NCI-H510A treated with DMSO at 0.1 percent for 48 hours (cell line): ENCODE measurements around the gene CCNK.
A peak's percentile ranks its signal among the peaks of the same experiment; 100 is the strongest.

ENCODE experiments used
- DNase-seq: peaks from one replicate; lab custom pipeline; 2025; lab: John Stamatoyannopoulos, UW

The CCNK gene

GRCh38 chr14:99519931-99520421 is 38.8 kb downstream of the CCNK start:
- no peak for DNase-seq

DNA sequence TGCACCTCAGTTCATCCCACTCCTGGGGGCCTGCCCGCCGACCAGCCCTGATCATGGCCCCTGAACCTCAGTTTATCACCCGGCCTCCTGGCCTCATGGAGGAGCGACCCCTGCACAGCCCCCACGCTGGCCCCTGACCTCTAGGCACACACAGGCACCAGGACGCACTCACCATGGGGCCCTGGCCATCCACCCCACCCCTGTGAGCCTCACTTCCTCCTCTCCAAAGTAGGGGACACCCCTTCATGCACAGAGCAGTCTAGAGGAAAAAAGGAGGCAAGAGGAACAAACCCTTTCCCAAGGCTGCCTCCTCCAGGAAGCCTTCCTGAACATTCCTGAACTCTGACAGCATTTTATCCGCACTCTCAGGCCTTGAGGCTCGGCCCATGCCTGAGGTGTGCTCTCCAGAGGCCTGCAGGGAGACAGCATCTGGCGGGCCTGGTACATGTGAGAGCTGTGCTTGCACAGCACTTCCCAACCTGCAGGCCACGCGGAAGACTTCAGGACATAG is 39.4 kb downstream of the CCNK start:
- no peak for DNase-seq

- no peak for DNase-seq
Measured at GRCh38 chr14:99521176-99522024, 40.2 kb downstream of the CCNK start.

DNA sequence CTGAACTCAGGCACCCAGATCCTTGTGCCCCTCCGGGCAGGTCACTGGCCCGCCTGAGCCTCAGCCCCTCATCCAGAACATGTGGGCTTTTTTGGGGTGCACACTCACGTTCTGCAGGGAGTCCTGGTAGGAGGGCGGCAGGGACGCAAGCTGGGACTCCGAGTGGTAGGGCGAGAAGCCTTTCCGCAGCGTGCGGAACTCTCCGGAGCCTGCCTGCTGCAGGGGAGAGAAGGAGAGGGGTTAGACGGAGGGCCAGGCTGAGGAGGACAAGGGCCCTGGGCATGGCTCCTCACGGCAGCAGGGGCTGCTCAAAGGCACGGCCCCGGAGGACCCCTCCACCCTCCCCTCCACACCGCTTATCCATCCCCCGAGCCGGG is 40.8 kb downstream of the CCNK start:
- DNase-seq: no peak

- peak; percentile 8 for DNase-seq
Measured at GRCh38 chr14:99522457-99522891, 41.3 kb downstream of the CCNK start.

- no peak for DNase-seq
Measured at GRCh38 chr14:99522934-99523703, 41.9 kb downstream of the CCNK start.

- no peak for DNase-seq
Measured at GRCh38 chr14:99523704-99524055, 42.5 kb downstream of the CCNK start.

DNA sequence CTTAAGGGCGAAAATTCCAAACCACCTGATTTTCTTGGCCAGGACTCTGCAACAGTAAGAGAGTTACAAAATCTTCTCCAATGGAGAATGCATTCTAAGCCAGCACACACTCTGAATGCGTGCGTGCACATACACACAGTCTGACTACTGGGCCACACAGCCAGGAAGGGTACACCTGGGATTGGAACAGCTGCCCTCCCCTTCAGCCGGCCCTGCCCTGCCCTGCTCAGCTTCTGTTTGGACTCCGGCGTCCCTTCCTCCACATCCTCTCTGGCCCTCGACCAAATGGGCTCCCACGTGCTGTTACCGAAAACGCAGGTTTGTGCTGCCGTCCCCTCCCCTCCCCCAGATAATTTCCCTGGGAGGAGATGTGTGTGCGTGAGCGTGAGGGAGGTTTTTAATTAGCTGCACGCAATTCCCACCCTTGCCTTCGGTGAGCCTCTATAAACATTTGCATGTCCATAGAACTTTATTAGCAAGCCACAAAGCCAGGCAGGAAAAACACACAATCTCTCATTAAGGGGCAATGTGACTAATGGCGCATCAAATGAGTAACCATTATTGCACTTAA is 43.0 kb downstream of the CCNK start:
- DNase-seq: no peak

DNA sequence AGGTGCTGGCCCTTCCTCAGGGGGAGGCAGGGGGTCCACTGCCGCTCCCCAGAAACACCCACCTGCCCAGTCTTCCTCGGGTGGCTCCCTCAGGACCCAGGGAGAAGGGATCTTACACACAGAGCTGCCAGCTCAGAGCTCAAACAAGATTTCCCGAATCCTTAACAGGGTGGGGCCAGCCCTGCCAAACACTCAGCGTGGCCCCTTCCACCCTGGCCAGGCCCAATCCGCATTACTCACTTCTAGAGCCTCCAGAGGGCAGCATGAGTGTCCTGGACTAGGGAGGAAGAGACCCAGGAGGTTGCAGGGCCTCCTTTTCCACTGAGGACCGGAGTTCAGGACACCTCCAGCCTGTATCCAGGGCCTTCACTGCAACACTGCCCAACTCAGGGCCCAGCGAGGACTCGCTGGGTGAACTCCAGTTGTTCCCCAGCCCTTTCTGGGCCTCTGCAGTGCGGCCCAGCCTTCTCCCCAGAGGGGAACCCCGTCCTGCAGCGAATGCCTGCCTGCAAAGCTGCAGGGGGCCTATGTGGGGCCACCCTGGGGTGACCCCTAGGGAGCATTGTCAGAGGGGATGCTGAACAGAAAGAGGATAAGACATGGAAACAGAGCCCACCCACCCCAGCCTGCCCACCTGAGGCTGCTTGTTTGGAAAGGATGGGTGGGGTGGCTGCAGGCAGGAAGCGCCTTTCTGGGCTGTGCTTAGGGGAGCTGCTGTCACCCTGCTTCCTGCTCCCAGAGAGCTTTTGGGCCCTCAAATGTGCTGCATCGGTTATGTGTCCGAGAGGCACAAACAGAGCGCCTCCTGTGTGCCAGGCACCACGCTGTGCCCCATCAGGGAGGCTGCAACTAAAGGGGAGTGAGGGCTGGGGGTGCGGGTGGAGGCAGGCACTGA is 43.8 kb downstream of the CCNK start:
- no peak for DNase-seq

DNA sequence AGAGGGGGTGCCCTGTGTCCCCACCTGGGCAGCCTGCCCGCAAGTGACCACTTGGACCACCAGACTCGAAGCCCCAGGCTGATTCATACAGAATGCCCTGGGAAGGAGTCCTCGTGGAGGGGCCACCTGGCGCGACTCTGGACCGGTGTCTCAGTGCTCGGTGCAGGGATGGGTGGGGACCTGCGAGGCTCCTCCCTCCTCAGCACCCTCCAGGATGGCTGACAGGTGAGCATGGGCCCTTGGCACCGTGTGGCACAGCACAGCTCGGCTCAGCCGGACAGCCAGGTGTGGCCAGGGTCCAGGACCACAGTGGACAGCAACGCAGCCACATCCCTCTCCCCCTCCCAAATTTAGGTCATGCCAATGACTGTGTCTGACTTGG is 44.5 kb downstream of the CCNK start:
- DNase-seq: no peak

GRCh38 chr14:99527026-99527425 is 45.8 kb downstream of the CCNK start:
- no peak for DNase-seq

GRCh38 chr14:99527427-99528076 is 46.3 kb downstream of the CCNK start:
- no peak for DNase-seq

DNA sequence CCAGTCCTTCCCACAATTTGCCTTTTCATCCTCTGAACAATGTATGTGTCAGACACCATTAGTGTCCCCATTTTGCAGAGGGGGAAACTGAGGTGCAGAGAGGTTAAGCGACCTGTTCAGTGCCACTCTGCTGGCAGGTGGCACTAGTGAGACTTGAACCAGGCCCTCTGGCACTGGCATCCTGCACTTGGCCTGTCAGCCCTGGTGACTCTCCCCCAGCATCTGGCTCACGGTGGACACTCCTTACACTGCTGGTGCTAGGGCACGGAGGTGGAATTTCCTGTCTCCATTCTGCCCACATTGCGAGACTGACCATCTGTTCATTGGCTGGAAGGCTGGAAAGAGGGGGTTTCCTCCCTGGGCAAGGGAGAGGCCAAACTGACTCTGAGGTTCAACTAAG is 48.7 kb downstream of the CCNK start:
- DNase-seq: no peak

DNA sequence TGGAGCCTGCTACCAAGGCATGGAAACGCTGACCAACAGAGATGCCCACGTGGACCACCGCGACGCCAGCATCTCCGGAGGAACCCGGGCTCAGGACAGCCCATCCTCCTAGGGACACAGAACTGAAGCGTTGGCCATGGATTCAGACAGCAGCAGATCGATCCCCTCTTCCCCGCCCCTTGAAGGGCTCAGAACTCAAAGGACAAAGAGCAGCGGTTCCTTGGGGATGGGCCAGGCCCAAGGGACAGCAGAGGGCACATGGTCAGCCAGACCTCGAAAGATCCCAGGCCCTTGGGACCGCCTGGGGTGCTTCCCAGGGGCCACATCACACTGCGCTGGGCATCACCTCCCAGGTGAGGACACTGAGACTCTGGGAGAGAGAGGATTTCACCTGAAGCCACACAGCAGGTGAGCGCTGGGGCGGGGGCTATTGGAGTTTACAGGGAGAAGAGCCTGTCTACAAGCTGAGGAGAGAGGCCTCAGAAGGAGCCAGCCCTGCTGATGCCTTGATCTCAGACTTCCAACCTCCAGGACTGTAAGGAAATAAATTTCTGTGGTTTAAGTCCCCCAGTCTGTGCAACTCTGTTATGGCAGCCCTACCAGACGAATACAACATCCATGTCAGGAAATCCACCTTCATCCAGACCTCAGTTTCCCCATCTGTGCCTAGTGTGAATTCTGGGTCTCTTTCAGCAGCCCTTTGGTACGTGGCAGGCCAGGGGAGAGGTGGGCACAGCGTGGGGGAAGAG is 49.4 kb downstream of the CCNK start:
- DNase-seq: no peak

DNA sequence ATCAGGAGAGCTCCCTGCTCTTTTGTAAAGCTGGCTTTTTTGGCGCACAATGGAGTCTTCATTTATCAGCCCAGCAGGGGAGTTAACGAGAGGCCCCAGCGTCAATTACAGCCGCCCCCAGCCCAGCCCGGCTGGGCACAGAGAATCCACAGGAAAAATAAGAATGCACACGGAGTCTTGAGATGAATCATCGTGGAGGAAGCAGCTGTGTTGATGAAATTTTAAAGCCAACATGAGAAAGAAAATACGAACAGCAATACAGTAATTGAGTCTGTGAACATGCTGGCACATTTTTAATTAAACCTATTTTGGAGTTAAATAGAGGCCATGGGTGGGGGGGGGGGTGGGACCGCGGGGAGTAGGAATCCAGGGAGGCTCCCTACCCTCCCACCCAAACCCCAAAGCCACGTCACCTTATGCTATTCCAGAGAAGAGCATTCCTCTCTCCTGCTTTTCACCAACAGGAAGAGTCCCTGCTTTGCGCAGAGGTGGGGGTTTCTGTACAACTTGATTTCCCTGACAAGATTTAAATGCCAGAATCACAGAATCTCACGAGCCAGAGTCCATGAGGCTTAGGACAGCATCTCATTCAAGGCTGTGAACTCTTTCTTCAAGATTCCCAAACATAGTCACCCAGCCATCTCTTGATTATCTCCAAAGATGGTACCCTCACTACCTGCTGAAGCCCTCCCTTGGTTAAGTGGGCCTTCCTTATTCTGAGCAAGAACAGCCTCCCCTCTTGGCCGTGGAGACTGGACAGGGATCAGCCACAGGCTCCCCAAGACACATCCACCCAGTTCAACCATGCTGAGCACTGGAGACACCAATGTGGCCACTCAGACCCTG is 50.3 kb downstream of the CCNK start:
- no peak for DNase-seq

GRCh38 chr14:99532310-99532709 is 51.1 kb downstream of the CCNK start:
- no peak for DNase-seq

DNA sequence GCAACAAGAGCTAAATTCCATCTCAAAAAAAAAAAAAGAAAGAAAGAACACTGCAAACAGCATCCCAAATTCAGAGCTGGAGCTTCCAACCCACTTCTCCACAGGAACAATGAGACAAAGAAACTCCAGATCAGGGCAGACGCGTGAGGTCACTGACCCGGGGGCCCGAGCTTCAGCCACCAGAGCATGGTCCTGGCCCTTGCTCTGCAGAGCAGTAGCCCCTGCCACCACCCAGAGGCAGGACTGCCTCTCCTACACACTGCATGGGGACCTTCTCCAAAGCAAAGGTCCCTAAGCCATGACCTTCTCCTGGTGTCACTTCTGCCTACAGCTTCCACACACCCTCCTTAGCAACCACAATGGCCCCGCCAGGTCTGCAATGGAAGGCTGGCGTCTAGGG is 53.1 kb downstream of the CCNK start:
- no peak for DNase-seq

DNA sequence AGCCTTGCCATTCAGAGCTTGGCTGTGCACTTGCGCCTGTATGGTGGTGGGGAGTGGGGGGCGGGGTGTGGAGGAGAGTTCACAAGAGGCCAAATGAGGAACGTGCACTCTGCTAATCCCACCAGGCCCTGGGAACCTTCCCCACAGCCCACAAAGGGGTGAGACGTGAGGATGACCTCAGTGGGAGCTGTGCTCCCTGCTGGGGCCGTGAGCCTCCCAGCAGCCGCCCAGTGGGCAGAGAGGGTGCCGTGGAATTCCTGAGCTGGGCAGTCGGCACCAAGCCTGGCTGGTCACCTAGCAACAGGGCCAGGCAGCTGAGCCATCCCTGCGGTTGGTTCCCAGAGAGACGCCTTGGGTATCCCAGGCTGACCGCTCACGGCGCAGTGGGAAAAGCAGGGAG is 53.7 kb downstream of the CCNK start:
- no peak for DNase-seq

DNA sequence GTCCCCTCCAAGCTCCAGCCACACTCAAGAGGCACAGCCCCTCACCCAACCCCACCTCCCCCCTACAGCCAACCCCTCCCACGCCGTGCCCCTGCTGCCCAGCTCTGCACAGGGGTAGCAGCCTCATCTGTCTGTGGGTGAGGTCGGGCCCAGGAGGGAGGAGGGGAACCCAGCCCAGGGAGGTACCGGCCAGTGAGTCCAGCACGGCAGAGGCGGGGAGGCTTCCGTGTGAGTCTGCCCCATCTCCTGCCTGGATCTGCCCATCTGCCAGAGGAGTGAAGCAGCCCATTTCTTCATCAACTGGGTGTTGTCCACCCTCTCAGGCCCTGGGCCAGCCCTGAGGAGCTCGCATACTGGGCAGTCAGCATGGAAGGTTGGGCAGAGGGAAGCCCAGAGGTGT is 54.2 kb downstream of the CCNK start:
- DNase-seq: no peak
